BLaER1 treated with 17β-estradiol and CSF1 and Interleukin-3, amounts not matched to agents 10 nM and 100 nM (cell line): ENCODE measurements around the gene TPM1.

ENCODE experiments used
- H3K27ac ChIP-seq, 11 experiments: shearing (Covaris generic); formaldehyde crosslinking; 2 replicates each; pipeline ENCODE4 v1.8.1; 2022
- H3K27me3 ChIP-seq, 11 experiments: shearing (Covaris generic); formaldehyde crosslinking; 2 replicates each; pipeline ENCODE4 v1.8.1; 2022
- H3K36me3 ChIP-seq, 11 experiments: shearing (Covaris generic); formaldehyde crosslinking; 2 replicates each; pipeline ENCODE4 v1.8.1; 2022
- H3K4me1 ChIP-seq, 10 experiments: shearing (Covaris generic); formaldehyde crosslinking; 2 replicates each; pipeline ENCODE4 v1.8.1; 2022
- H3K4me2 ChIP-seq, 11 experiments: shearing (Covaris generic); formaldehyde crosslinking; 2 replicates each; pipeline ENCODE4 v1.8.1; 2022
- H3K4me3 ChIP-seq, 10 experiments: shearing (Covaris generic); formaldehyde crosslinking; 2 replicates each; pipeline ENCODE4 v1.8.1; 2022
- H3K9ac ChIP-seq, 11 experiments: shearing (Covaris generic); formaldehyde crosslinking; 2 replicates each; pipeline ENCODE4 v1.8.1; 2022
- H3K9me3 ChIP-seq, 11 experiments: shearing (Covaris generic); formaldehyde crosslinking; replicated peaks in 1 of 11; 2 replicates each; pipeline ENCODE4 v1.8.1; 2022
- H4K20me1 ChIP-seq, 11 experiments: shearing (Covaris generic); formaldehyde crosslinking; 2 replicates each; pipeline ENCODE4 v1.8.1; 2022
- Cebpa-rat ChIP-seq, 11 experiments: shearing (Covaris generic); IDR thresholded peaks; 2 replicates each; pipeline ENCODE4 v1.8.1; 2022

The TPM1 gene

DNA sequence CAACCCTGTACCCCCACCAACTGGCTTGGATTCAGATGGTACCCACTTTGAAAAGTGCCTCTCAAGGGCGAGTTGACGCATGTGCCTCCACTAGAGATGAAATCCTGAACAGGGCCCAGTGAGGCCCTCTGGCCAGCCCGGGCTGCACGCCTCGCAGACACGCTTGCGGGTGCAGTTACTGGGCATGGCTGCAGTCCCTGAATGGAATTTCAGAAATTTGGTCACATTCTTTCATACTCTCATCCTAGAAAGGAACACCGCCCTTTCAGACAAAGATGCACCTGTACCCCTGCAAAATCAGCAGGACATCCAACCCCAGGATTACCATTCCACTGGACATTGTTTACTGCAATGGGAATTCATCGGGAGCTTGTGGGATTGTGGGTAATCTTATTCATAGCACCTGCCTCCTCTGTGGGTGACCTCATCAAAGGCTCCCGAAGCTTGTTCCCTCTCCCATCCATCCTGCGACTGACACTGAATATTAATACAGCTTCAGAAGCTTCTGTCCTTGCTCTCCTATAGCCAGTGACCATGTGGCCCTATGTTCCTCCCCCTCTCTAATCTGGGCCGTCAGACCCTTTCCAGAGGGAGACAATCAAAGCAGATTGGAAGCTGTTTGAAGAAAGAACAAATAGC lies 42.5 kb upstream of the TPM1 start:
- Histone ChIP-seq H3K27ac (no peak overlapping the region), H3K9ac (no peak overlapping the region)
- TF ChIP-seq Cebpa-rat (IDR thresholded peaks at IDR 0.05) = no peak

DNA sequence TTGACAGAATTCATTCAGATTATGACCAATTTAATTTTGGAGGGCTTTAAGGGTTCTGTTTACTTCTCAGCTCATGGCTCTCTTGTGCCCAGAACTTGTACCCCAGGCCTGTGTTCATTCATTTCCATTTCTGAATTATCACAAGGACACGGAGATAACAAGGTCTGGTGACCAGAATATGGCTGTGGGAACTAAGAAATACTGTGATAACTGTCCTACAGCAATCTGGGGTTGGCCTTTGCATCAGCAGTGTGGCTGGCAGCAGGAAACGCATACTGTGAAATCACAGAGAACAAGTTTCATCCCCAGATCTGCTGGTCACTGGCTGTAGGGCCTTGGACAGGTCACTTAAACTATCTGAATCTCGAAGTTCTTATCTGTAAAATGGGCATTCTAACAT lies 41.8 kb upstream of the TPM1 start:
- Histone ChIP-seq H3K9ac (no peak overlapping the region), H3K4me1 (no peaks in the 10 kb centered on the region), H4K20me1 (no peaks in the 10 kb centered on the region), H3K4me3 (no peak overlapping the region), H3K9me3 (no peaks in the 10 kb centered on the region), H3K27ac (no peak overlapping the region), H3K36me3 (no peaks in the 10 kb centered on the region), H3K4me2 (no peak overlapping the region), H3K27me3 (no peaks in the 10 kb centered on the region; a peak in 1 of 22 replicates)
- TF ChIP-seq Cebpa-rat (IDR thresholded peaks at IDR 0.05) = no peak

More for the DNA sequence above, 42.5 kb upstream of the TPM1 start:
- Histone ChIP-seq H3K4me1 (no peaks in the 10 kb centered on the region), H3K9me3 (no peaks in the 10 kb centered on the region), H3K4me3 (no peak overlapping the region), H3K27me3 (no peaks in the 10 kb centered on the region; a peak in 1 of 22 replicates), H4K20me1 (no peaks in the 10 kb centered on the region), H3K4me2 (no peak overlapping the region), H3K36me3 (no peaks in the 10 kb centered on the region)

DNA sequence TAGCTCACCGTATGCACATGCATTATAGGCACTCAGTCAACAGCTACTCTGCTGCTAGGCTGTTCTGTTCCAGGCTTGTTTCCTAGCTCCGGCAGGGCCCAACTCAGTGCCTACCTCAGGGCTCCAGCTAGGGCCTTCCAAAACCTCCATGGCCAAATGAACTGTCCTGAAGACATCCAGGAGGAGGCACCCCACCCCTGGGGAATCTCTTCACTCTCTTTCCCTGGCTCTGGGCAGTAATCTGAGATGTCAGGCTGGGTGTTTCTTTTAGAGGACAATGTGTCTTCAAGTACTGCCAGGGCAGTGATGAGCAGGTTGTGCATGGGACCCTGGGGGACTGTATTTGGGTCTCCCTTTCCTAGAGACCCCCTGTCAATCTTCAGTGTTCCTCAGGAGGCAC lies 38.3 kb upstream of the TPM1 start:
- no peak for TF ChIP-seq Cebpa-rat (IDR thresholded peaks at IDR 0.05)
- Histone ChIP-seq H3K4me1 (no peaks in the 10 kb centered on the region), H3K9me3 (no peaks in the 10 kb centered on the region), H3K4me2 (no peak overlapping the region), H3K27me3 (no peaks in the 10 kb centered on the region; a peak in 1 of 22 replicates), H3K27ac (no peak overlapping the region), H3K4me3 (no peak overlapping the region), H3K36me3 (no peaks in the 10 kb centered on the region), H3K9ac (no peak overlapping the region), H4K20me1 (no peaks in the 10 kb centered on the region)

DNA sequence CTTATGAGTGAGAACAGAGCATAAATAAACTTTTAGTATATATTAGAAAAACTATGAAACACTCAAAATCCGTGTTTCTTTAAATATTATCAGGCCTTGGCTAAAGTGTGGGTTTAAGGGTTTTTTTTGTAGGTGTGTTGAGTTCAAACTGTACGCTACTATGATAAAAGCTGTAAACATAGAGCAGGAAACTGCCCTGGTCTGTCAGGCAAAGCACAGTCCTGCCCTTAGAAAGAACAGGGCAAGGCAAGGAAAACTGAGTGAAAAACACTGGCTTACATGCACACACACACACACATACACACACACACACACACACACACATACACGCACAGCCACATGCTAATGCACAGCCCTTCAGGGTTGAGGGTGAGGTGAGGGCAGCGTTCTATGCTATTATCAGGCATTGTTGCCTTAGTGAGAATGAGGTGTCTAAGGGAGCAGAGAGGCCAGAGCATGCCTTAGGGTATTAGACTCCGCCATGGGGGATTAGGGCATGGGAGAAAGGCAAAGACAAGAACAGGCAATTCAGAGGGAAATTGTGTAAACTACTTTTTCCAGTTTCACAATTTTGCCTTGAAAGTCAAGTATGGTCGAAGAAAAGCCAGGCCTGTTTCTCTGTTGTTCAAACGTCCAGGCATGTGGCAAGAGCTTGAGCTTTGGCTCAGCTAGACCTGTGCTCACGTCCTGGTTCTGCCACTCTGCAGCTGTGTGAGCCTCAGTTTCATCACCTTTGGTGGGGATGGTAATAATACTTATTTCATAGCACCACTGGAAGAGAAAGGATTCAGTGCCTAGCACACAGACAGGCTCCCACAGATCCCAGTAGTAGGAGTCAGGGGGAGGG lies 36.3 kb upstream of the TPM1 start:
- no peak for TF ChIP-seq Cebpa-rat (IDR thresholded peaks at IDR 0.05)
- Histone ChIP-seq H3K4me1 (no peaks in the 10 kb centered on the region), H3K4me3 (no peak overlapping the region), H3K9me3 (no peaks in the 10 kb centered on the region), H3K36me3 (no peaks in the 10 kb centered on the region), H3K27me3 (no peaks in the 10 kb centered on the region), H3K4me2 (no peak overlapping the region), H3K27ac (no peak overlapping the region), H4K20me1 (no peaks in the 10 kb centered on the region), H3K9ac (no peak overlapping the region)

DNA sequence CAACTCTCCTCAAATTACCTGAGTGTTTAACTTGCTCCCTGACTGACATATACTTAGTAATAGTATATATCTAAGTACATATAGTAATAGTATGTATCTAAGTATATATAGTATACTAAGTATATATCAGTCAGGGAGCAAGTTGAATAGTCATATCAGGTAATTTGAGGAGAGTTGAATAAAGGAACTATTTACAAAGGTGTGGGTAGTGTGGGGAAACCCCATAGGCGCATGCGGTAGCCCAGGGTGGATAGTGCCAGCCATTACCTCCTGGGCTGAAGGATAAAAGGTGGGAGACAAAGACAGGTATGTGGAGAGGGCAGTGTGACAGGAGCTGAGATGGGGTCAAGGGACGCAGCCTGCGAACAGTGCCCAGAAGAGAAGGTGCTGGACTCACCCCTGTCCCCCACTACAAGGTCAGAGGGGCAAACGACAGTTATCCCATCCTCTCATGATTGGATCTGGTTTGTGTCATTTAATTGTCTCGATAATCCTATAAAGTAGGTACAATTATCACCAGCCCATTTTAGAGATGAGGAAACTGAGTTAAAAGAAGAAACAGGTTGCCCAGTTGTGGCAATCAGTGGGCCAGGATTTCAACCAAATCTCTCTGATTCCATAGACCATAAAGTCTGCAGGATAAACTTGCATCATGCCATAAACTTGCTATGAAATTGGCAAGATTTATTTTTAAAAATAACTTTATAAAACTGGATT lies 34.1 kb upstream of the TPM1 start:
- no peak overlapping the region for H3K4me3 ChIP-seq
- no peak overlapping the region for H3K27ac ChIP-seq
- H3K9ac ChIP-seq = no peak overlapping the region
- no peaks in the 10 kb centered on the region for H3K36me3 ChIP-seq
- H3K4me1 ChIP-seq = no peaks in the 10 kb centered on the region
- no peak for TF ChIP-seq Cebpa-rat (IDR thresholded peaks at IDR 0.05)
- no peaks in the 10 kb centered on the region for H3K27me3 ChIP-seq
- H3K9me3 ChIP-seq = no peaks in the 10 kb centered on the region
- no peaks in the 10 kb centered on the region for H4K20me1 ChIP-seq
- H3K4me2 ChIP-seq = no peak overlapping the region

DNA sequence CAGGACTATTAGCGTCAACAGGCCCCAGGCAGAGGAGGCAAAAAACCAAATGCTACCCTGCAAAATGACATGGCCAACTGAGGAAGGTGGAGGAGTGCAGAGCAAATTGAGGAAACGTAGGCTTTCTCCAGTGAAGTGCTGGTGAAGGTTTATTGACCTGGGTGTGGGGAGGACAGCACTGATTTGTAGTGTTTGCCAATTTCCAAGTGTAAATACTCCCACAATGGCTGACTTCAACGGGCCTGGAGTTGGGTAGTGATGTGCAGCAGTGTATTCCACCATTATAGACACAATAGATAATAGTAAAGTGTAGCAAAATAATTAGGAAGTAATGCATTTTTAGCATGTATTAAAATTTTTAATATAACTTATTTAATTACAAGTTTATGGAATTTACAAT lies 32.2 kb upstream of the TPM1 start:
- TF ChIP-seq Cebpa-rat (IDR thresholded peaks at IDR 0.05) = no peak
- no peak overlapping the region for H3K4me2 ChIP-seq
- no peak overlapping the region for H3K27ac ChIP-seq
- H4K20me1 ChIP-seq = no peaks in the 10 kb centered on the region
- no peaks in the 10 kb centered on the region for H3K9me3 ChIP-seq
- no peak overlapping the region for H3K9ac ChIP-seq
- no peaks in the 10 kb centered on the region for H3K36me3 ChIP-seq
- peaks cover 0 to 7% (median 0%) of the 10 kb centered on the region in 10 experiments; a peak in 6 of 20 replicates for H3K4me1 ChIP-seq
- no peaks in the 10 kb centered on the region for H3K27me3 ChIP-seq
- H3K4me3 ChIP-seq = no peak overlapping the region

DNA sequence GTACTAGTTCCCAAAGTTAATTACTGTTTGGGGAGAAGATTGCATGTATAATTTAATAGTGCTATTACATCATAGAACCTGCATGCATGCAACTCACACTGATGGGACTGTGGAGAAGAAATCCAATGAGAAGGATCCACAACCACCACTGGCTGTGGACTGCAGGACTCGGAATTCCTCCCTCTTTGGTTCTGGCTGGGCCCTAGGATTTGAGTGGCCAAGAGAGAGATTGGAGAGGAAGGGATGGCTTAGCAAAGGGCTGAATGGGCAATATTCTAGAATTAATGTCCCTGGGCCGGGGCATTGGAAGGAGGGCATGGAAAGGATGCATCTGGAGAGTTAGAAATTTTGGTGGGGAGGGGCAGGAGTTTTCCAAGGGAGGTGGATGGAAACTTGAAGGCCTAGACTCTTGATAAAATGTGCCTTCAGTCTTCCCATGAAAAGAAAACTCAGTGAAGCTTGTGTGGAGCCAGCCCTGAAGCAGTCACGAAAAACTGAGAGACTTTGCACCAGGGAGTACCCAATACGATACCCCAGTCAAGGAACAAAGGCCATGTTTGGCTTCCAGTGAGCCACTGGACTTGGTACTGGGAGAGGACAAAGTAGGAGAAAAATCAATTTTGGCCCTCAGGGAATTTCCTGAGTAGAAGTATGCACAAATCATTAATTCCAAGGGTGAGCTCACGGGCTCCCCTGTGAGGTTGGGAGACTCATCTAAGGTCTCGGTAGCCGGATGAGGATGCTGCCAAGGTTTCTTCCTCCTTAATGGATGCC lies 31.4 kb upstream of the TPM1 start:
- Histone ChIP-seq H3K4me3 (no peak overlapping the region), H4K20me1 (no peaks in the 10 kb centered on the region), H3K27ac (no peak overlapping the region), H3K9me3 (no peaks in the 10 kb centered on the region), H3K4me2 (no peak overlapping the region), H3K36me3 (no peaks in the 10 kb centered on the region), H3K9ac (no peak overlapping the region), H3K4me1 (peaks cover 0 to 14% (median 0%) of the 10 kb centered on the region in 10 experiments; a peak in 6 of 20 replicates), H3K27me3 (no peaks in the 10 kb centered on the region)
- no peak for TF ChIP-seq Cebpa-rat (IDR thresholded peaks at IDR 0.05)

DNA sequence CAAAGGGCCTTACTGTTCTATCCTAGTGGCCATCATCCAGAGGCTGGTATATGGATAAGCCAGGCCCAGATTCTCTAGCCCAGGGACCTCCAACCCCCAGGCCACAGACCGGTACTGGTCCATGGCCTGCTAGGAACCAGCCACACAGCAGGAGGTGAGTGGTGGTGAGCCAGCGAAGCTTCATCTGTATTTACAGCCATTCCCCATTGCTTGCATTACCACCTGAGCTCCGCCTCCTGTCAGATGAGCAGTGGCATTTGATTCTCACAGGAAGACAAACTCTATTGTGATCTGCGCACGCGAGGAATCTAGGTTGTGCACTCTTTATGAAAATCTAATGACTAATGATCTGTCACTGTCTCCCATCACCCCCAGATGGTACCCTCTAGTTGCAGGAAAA lies 30.1 kb upstream of the TPM1 start:
- Histone ChIP-seq H3K4me2 (no peak overlapping the region), H4K20me1 (no peaks in the 10 kb centered on the region), H3K27me3 (no peaks in the 10 kb centered on the region), H3K36me3 (no peaks in the 10 kb centered on the region), H3K4me1 (peaks cover 0 to 22% (median 0%) of the 10 kb centered on the region in 10 experiments; a peak in 6 of 20 replicates), H3K9me3 (no peaks in the 10 kb centered on the region), H3K27ac (no peak overlapping the region), H3K9ac (no peak overlapping the region), H3K4me3 (no peak overlapping the region)
- no peak for TF ChIP-seq Cebpa-rat (IDR thresholded peaks at IDR 0.05)
